Esophagus muscularis mucosa (tissue), 4 donors: ENCODE measurements around the gene AGAP1. TPM values are rescaled to one million over a fixed set of nuclear protein-coding genes. Genes with fewer than 3 reads are reported as not detected.
A peak's percentile ranks its signal among the peaks of the same experiment; 100 is the strongest.

Experiments used
- DNase-seq: peaks from one replicate; pipeline ENCODE4 v3.0.0-alpha.2; 2017; ENCODE audit errors: extremely low spot score
- H3K27ac ChIP-seq, 4 donors: fragments of 200-600 bp; sonication (generic); replicated peaks in 1 of 4; 1 replicate in 3 of 4; 2 replicates in 1 of 4; pipeline ENCODE4 v1.5.1; 2016 to 2019; ENCODE audit warnings: mild to moderate bottlenecking in 1 of 4
- H3K27me3 ChIP-seq, 4 donors: fragments of 200-600 bp; sonication (generic); one replicate each; pipeline versions ENCODE4 v1.5.1 to v1.6.0; 2016 to 2019
- H3K36me3 ChIP-seq, 4 donors: fragments of 200-600 bp; sonication (generic); one replicate each; pipeline ENCODE4 v1.5.1; 2016 to 2019
- H3K4me1 ChIP-seq, 4 donors: fragments of 200-600 bp; sonication (generic); one replicate each; pipeline ENCODE4 v1.5.1; 2016 to 2019
- H3K4me3 ChIP-seq, 4 donors: fragments of 200-600 bp; sonication (generic); 1 replicate in 2 of 4; 2 replicates in 2 of 4; pipeline ENCODE4 v1.5.1; 2016 to 2019; ENCODE audit warnings: mild to moderate bottlenecking in 4 of 4, moderate library complexity in 1 of 4
- H3K9me3 ChIP-seq, 4 donors: fragments of 200-600 bp; sonication (generic); 1 replicate in 3 of 4; 2 replicates in 1 of 4; pipeline ENCODE4 v1.5.1; 2016 to 2019
- EP300 ChIP-seq: sonication (generic); formaldehyde crosslinking; IDR thresholded peaks from one replicate; pipeline ENCODE4 v1.6.1; 2017; ENCODE audit warnings: antibody characterized with exemption
- POLR2A ChIP-seq: fragments of 450-650 bp; IDR thresholded peaks from one replicate; pipeline ENCODE4 v1.6.1; 2017; ENCODE audit warnings: antibody characterized with exemption, moderate library complexity, mild to moderate bottlenecking, low read depth
- POLR2AphosphoS5 ChIP-seq, 2 donors: sonication (generic); formaldehyde crosslinking; IDR thresholded peaks; one replicate each; pipeline ENCODE4 v1.6.1; 2017; ENCODE audit warnings: antibody characterized with exemption in 2 of 2
- WGBS: methylation state at CpG from one replicate; pipeline ENCODE4 v1.1.5; 2018; 5-methylcytosine and 5-hydroxymethylcytosine counted together
- intact Hi-C: fragments of 100-400 bp; cut with DNase I; formaldehyde crosslinking; loops from one replicate; pipeline ENCODE4 v1.15.1; 2023
- total RNA-seq, 4 donors: library from RNA; depleted of rRNA; stranded (reverse); fragments of >200 nt; gene quantifications; one replicate each; pipeline versions ENCODE4 v1.1.0 to v1.2.1, GENCODE V29; 2016
- TF ChIP-seq, protein P1 (sequence below), 3 experiments: fragments of 200-600 bp in 2 of 3; fragments of 450-650 bp in 1 of 3; sonication (generic) in 2 of 3; IDR thresholded peaks; one replicate each; pipeline ENCODE4 v1.5.1; 2017 to 2019; ENCODE audit warnings: antibody characterized with exemption in 3 of 3, mild to moderate bottlenecking in 2 of 3, moderate library complexity in 1 of 3

The AGAP1 gene
- total RNA-seq, 4 donors from 2014 or later = 37.9 to 62.4 (median 47.2) TPM

DNA sequence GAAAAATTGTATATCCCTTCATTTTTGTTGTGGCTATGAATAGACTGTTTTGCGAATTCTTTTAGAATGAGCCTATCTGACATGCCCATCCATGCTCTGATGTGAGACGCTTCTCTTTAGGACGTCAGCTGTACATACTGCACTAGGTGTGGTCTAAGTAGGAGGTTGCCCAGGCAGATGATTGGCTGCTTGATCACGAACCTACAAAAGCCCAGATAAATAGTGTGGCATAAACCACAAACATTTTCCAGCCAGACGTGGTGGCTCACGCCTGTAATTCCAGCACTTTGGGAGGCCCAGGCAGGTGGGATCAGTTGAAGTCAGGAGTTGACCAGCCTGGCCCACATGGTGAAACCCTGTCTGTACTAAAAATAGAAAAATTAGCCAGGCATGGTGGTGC, 251.8 kb downstream of the AGAP1 start:
- Histone ChIP-seq H3K9me3 (no peaks in the 10 kb centered on the region), H3K27ac (peak overlapping the region in 3 of 4 donors; percentile 21 to 53 (median 24)), H3K4me3 (no peak overlapping the region), H3K36me3 (peaks cover 0 to 30% (median 11%) of the 10 kb centered on the region in 4 donors), H3K27me3 (no peaks in the 10 kb centered on the region), H3K4me1 (peaks cover 14 to 53% (median 47%) of the 10 kb centered on the region in 4 donors)
- intact Hi-C loops = no loop called here
- 90% methylated on average over 6 of the region's 6 CpGs for WGBS
- no peak for TF ChIP-seq EP300
- TF ChIP-seq POLR2A = no peak
- TF ChIP-seq POLR2AphosphoS5 (IDR thresholded peaks at IDR 0.05) = no peak
- TF ChIP-seq, protein P1, sequence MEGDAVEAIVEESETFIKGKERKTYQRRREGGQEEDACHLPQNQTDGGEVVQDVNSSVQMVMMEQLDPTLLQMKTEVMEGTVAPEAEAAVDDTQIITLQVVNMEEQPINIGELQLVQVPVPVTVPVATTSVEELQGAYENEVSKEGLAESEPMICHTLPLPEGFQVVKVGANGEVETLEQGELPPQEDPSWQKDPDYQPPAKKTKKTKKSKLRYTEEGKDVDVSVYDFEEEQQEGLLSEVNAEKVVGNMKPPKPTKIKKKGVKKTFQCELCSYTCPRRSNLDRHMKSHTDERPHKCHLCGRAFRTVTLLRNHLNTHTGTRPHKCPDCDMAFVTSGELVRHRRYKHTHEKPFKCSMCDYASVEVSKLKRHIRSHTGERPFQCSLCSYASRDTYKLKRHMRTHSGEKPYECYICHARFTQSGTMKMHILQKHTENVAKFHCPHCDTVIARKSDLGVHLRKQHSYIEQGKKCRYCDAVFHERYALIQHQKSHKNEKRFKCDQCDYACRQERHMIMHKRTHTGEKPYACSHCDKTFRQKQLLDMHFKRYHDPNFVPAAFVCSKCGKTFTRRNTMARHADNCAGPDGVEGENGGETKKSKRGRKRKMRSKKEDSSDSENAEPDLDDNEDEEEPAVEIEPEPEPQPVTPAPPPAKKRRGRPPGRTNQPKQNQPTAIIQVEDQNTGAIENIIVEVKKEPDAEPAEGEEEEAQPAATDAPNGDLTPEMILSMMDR (IDR thresholded peaks at IDR 0.05) = no peak
- no peak for DNase-seq

DNA sequence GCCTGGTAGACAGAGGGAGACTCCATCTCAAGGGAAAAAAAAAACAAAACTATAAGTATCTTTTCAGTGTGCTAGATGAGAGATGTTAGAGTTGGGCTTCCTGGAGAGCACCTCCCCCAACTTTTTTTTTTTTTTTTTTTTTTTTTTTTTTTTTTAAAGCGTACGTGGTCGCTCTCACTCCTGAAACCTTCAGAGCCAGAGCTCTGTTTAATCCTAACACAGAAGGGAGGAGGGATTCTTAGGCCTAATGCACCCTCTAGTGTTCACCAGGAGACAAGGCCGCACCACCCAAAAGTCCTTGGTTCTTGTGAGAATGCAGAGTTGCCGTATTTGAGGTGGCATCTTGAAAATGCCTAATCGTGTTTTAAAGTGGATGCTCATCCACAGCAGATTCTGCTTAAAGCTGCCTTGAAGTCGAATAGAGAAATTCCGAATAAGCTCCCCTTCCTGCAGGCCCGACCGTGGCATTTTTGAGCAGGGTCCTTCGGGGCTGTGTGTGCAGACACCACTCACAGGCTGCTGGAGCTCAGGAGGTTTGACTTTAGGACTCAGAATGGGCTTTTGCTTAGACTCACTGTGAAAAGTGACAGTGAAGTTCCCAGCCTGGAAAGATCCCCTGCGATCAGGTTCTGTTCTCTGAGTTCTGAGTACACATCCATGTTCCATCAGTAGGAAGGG, 252.6 kb downstream of the AGAP1 start:
- peaks cover 0 to 35% (median 18%) of the 10 kb centered on the region in 4 donors for H3K36me3 ChIP-seq
- no peak for DNase-seq
- H3K4me1 ChIP-seq = peaks cover 14 to 52% (median 46%) of the 10 kb centered on the region in 4 donors
- TF ChIP-seq POLR2A (no peak), EP300 (no peak), POLR2AphosphoS5 (IDR thresholded peaks at IDR 0.05) (peak in 1 of 2 donors; percentile 11)
- TF ChIP-seq, protein P1 (IDR thresholded peaks at IDR 0.05) = peak; percentile 82 to 87 (median 82)
- no peaks in the 10 kb centered on the region for H3K27me3 ChIP-seq
- no peaks in the 10 kb centered on the region for H3K9me3 ChIP-seq
- intact Hi-C loops = loop anchor here (2.0 kb wide), 3 partner anchors 76 to 612 kb away; no protein-coding TSS in a partner anchor
- peak overlapping the region; percentile 60 to 76 (median 68) for H3K27ac ChIP-seq
- no peak overlapping the region for H3K4me3 ChIP-seq
- 34% methylated on average over 12 of the region's 12 CpGs for whole genome bisulfite sequencing

DNA sequence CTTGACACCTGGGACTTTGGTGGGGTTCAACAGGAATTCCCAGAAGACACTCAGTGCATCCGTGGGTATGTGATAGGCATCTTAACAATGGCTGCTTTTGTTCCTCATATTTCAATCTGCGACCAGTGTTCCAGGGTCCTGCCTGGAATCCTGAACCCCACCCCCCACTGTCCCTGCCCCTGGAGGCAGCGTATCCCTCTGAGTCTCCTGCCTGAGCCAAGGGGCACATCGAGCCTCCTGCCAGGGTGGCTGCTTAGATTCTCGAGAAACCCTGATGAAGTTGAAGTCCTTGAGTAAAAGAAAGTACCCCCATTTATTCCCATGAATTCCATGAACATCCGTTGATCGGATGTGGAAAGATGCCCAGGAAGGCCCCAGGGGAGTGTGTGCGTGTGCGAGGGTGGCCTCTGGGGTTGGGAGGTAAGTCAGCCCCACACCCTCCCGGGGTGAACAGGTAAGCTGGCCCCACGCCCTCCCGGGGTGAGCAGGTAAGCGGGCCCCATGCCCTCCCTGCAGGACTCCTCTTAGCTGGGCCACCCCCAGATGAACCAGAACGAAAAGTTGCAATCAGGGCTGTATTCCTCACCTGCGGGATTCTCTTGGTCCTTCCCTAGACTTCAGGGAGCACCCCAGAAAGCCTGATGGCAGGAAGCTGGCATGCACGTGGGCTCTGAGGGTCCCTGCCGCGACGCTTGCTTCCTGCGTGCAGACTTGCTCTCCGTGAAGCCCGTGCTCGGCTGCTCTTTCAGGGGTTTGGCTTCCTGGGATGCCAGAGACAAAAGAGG, 253.3 kb downstream of the AGAP1 start:
- peaks cover 14 to 52% (median 46%) of the 10 kb centered on the region in 4 donors for H3K4me1 ChIP-seq
- H3K27me3 ChIP-seq = no peaks in the 10 kb centered on the region
- TF ChIP-seq POLR2AphosphoS5 (IDR thresholded peaks at IDR 0.05) (no peak), EP300 (no peak), POLR2A (no peak)
- TF ChIP-seq, protein P1 (IDR thresholded peaks at IDR 0.05) = no peak
- WGBS = 90% methylated on average over 19 of the region's 23 CpGs
- peak overlapping the region in 2 of 4 donors; percentile 1 to 10 for H3K4me3 ChIP-seq
- peak overlapping the region; percentile 60 to 76 (median 68) for H3K27ac ChIP-seq
- no peak for DNase-seq
- no peaks in the 10 kb centered on the region for H3K9me3 ChIP-seq
- intact Hi-C loops = loop anchor here (2.0 kb wide), 3 partner anchors 76 to 612 kb away; no protein-coding TSS in a partner anchor
- H3K36me3 ChIP-seq = peaks cover 5 to 36% (median 21%) of the 10 kb centered on the region in 4 donors

DNA sequence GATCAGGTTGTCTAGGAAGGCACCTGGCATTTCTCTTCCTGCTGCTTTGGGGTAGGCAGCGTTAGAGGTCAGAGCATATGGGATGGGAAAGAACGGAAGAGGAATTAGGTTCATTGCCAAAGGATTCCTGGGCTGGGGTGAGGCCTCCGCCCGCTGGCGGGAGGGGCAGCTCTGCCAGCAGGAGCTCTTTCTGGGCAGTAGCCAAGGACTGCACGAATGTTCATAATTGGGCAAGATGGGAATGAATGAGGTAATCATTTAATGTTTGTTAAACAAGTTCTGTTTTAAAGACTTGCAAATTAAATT, 253.9 kb downstream of the AGAP1 start:
- H3K4me1 ChIP-seq = peaks cover 14 to 52% (median 46%) of the 10 kb centered on the region in 4 donors
- H3K9me3 ChIP-seq = no peaks in the 10 kb centered on the region
- TF ChIP-seq POLR2AphosphoS5 (IDR thresholded peaks at IDR 0.05) = peak in 1 of 2 donors; percentile 41
- TF ChIP-seq, protein P1 (IDR thresholded peaks at IDR 0.05) = no peak
- WGBS = 33% methylated on average over 6 of the region's 6 CpGs
- intact Hi-C loops = loop anchor here (2.0 kb wide), 3 partner anchors 77 to 613 kb away; no protein-coding TSS in a partner anchor
- H3K27me3 ChIP-seq = no peaks in the 10 kb centered on the region
- H3K36me3 ChIP-seq = peaks cover 7 to 38% (median 24%) of the 10 kb centered on the region in 4 donors
- no peak for DNase-seq
- peak overlapping the region in 2 of 4 donors; percentile 1 to 10 for H3K4me3 ChIP-seq
- H3K27ac ChIP-seq = peak overlapping the region; percentile 66 to 76 (median 68)
